ENCODE data around the gene SLC35D1. TPM values are rescaled to one million over a fixed set of nuclear protein-coding genes. Genes with fewer than 3 reads are reported as not detected.

The SLC35D1 gene
- total and polyA plus RNA-seq, 2 of the 13 experiments (the other 11 are each of a cell fraction or from before 2014, with no cell fraction given): 12.4 to 41.5 TPM

DNA sequence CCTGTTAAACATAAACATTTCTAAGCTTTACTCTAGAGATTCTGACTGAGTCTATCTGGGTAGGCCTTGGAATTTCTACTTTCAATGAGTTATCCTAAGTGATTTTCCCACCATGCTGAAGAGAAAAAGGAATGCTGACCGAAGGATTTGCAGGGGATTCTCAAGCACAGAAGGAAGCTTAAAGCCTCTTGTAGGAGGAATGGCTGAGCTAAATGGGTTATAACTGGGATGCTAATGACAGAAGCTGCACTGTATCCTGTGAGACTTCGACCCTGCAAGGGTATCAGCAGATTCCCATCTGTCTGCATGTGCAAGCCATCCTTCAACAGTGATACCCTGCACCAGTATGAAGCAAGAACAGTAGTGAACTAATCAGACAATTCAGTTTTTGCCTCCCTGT is 35.4 kb downstream of the SLC35D1 start:
- Histone ChIP-seq H3K79me2 (ENCODE audit: insufficient read depth, low read length) (no peaks in the 10 kb centered on the region), H3K36me3 (replicated peaks in 1 of 2; ENCODE audit: control insufficient read depth in 1 of 2, insufficient read depth in 2 of 2, low read length in 2 of 2) (peaks cover 10 to 43% of the 10 kb centered on the region in 2 experiments; a peak in 4 of 5 replicates), H3K4me2 (ENCODE audit: low read depth, low read length) (no peak overlapping the region), H3K4me3 (replicated peaks in 1 of 3; ENCODE audit: insufficient read depth in 1 of 3, low read depth in 2 of 3, low read length in 3 of 3) (no peak overlapping the region), H4K20me1 (ENCODE audit: insufficient read depth, low read length) (no peaks in the 10 kb centered on the region), H2AFZ (ENCODE audit: low read length) (no peak overlapping the region), H3K9ac (ENCODE audit: insufficient read depth, low read depth, low read length) (no peak overlapping the region), H3K27ac (ENCODE audit: extremely low read length, insufficient read depth, low read length) (no peak overlapping the region), H3K4me1 (ENCODE audit: insufficient read depth, low read length) (no peaks in the 10 kb centered on the region), H3K27me3 (ENCODE audit: control insufficient read depth in 1 of 2, insufficient read depth in 2 of 2, low read length in 2 of 2) (no peaks in the 10 kb centered on the region), H3K9me3 (ENCODE audit: low read length) (no peaks in the 10 kb centered on the region)
- ChIA-PET POLR2A (no interaction called here), CTCF (ENCODE audit: low intra/inter-chr PET ratio, low total read pairs) (no interaction called here)
- TF ChIP-seq KIAA2018 (CRISPR knock-in tag; IDR thresholded peaks at IDR 0.05; ENCODE audit: borderline replicate concordance) (no peak), ZNF777 (CRISPR knock-in tag; IDR thresholded peaks at IDR 0.05) (no peak), RBM39 (IDR thresholded peaks at IDR 0.05; ENCODE audit: low read depth, low read length, poor library complexity, severe bottlenecking) (no peak), IRF2 (CRISPR knock-in tag; IDR thresholded peaks at IDR 0.05) (no peak), ZNF350 (CRISPR knock-in tag; IDR thresholded peaks at IDR 0.05; ENCODE audit: borderline replicate concordance, low read depth) (no peak), ZNF33B (CRISPR knock-in tag; IDR thresholded peaks at IDR 0.05) (no peak)
- TF ChIP-seq, protein P1, sequence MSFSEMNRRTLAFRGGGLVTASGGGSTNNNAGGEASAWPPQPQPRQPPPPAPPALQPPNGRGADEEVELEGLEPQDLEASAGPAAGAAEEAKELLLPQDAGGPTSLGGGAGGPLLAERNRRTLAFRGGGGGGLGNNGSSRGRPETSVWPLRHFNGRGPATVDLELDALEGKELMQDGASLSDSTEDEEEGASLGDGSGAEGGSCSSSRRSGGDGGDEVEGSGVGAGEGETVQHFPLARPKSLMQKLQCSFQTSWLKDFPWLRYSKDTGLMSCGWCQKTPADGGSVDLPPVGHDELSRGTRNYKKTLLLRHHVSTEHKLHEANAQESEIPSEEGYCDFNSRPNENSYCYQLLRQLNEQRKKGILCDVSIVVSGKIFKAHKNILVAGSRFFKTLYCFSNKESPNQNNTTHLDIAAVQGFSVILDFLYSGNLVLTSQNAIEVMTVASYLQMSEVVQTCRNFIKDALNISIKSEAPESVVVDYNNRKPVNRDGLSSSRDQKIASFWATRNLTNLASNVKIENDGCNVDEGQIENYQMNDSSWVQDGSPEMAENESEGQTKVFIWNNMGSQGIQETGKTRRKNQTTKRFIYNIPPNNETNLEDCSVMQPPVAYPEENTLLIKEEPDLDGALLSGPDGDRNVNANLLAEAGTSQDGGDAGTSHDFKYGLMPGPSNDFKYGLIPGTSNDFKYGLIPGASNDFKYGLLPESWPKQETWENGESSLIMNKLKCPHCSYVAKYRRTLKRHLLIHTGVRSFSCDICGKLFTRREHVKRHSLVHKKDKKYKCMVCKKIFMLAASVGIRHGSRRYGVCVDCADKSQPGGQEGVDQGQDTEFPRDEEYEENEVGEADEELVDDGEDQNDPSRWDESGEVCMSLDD (CRISPR knock-in tag; IDR thresholded peaks at IDR 0.05; ENCODE audit: borderline replicate concordance): no peak
- DNase-seq (ENCODE audit: low spot score) (no peak), FAIRE-seq (no peak), ATAC-seq (no peak)
- BruUV-seq (replicated peaks): no TSS peak
- intact Hi-C loops (cut with micrococcal nuclease; ENCODE audit: unreplicated experiment) (no loop called here), in situ Hi-C loops (cut with HindIII; ENCODE audit: extremely low pct_ligation_motif_present, low pct_unique_long_range_greater_than_20kb) (no loop called here)
- 100% methylated on average over 2 of the region's 2 CpGs for WGBS (ENCODE audit: low lambda C conversion rate)
